HG02981 (cell line): ENCODE results near the gene POLRMT.
"Not testable (repeated sequence)": the region's sequence is repeated elsewhere in the genome, so short reads cannot be mapped to it uniquely, and the experiment has no call there.

Source experiments
- ATAC-seq: cut with Tn5 transposase; IDR thresholded peaks from one replicate; pipeline ENCODE4 v1.9.1; 2021; ENCODE audit warnings: mild to moderate bottlenecking, moderate library complexity; ENCODE audit not compliant: unreplicated experiment

The POLRMT gene

DNA sequence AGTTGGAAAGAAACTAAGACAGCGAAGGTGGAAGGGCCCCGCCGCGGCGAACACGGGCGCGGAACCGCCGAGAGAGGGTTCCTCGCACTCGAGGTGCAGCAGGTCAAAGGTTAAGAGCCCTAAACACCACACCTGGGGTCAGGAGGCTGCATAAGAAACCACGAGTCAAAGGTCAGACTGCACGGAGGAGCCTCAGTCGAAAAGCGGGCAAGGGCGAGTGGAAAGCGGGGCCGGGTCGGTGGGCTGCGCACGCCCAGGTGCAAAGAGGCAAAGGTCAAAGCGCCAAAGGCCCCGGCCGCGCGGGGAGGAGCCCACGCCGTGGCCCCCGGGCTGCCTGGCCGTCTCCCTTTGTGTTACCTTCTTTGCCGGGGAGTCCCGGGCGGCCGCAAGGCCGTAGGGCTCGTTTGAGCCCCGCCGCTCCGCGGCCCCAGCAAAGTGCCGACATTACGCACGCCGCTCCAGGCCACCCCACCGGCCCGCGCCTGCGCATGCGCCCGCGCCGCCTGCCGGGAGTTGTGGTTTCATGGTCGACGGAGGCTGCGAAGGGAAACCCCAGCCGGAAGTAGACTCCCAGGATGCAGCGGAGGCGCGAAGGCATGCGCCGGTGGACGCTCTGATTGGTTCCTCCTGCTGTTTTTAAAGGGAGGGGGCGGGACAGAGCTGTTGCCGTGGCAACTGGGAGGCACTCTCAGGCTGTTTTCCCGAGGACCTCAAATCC, at the start of gene POLRMT:
Gene POLRMT, minus strand, starts transcription at position 470 of the 718 bp plus-strand sequence. Its CDS starts 25 bp downstream, at position 445.
- ATAC-seq: peak; percentile 86

DNA sequence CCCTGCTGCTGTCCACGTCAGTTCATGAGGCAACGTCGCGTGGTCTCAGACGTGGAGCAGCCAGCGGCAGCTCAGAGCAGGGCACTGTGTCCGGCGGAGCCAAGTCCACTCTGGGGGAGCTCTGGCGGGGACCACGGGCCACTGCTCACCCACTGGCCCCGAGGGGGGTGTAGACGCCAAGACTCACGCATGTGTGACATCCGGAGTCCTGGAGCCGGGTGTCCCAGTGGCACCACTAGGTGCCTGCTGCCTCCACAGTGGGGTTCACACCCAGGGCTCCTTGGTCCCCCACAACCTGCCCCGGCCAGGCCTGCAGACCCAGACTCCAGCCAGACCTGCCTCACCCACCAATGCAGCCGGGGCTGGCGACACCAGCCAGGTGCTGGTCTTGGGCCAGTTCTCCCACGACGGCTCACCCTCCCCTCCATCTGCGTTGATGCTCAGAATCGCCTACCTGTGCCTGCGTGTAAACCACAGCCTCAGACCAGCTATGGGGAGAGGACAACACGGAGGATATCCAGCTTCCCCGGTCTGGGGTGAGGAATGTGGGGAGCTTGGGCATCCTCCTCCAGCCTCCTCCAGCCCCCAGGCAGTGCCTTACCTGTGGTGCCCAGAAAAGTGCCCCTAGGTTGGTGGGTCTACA, 49.5 kb upstream of the POLRMT start:
- no peak for ATAC-seq

DNA sequence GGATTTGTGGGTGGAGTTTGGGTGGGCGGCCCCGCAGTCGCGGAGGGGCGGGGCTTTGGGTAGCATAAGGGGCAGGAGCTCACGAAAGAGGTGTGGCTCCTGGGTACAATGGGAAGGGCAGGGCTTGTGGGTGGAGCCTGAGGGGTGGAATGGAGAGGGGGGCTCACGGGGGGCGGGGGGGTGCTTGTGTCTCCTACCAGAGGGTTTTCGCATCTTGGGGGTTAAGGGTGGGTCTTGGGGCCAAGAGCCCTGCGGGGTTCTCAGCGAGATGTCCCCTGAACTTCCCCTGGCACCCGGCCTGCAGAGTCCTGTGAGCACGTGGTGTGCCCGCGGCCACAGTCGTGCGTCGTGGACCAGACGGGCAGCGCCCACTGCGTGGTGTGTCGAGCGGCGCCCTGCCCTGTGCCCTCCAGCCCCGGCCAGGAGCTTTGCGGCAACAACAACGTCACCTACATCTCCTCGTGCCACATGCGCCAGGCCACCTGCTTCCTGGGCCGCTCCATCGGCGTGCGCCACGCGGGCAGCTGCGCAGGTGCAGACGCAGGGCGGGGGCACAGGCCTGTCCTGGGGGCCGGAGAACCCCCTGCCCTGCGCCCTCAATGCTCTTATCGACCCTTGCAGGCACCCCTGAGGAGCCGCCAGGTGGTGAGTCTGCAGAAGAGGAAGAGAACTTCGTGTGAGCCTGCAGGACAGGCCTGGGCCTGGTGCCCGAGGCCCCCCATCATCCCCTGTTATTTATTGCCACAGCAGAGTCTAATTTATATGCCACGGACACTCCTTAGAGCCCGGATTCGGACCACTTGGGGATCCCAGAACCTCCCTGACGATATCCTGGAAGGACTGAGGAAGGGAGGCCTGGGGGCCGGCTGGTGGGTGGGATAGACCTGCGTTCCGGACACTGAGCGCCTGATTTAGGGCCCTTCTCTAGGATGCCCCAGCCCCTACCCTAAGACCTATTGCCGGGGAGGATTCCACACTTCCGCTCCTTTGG, 48.0 kb upstream of the POLRMT start:
- no peak for ATAC-seq

DNA sequence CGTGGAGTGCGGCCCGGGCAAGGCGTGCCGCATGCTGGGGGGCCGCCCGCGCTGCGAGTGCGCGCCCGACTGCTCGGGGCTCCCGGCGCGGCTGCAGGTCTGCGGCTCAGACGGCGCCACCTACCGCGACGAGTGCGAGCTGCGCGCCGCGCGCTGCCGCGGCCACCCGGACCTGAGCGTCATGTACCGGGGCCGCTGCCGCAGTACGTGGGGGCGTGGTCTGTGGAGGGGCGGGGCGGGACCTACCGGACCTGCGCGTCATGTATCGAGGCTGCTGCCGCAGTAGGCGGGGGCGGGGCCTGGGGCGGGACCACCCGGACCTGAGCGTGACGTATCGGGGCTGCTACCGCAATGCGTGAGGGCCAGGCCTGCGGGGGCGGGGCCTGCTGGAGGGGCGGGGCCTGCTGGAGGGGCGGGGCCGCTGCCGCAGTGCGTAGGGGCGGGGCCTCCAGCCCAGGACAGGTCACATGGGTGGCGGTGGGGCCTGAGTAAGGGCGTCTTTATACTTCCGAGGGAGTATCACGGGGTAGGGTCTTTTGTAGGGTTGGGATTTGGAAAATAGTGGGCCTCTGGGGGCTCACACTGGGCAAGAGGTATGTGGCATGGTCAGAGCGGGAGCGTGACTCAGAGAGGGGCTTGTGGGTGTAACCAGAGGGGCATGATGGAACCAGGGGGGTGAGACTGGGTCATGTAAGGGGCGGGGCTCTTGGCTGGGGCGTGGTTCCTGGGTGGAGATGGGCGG, 47.1 kb upstream of the POLRMT start:
- peak; percentile 69 for ATAC-seq

DNA sequence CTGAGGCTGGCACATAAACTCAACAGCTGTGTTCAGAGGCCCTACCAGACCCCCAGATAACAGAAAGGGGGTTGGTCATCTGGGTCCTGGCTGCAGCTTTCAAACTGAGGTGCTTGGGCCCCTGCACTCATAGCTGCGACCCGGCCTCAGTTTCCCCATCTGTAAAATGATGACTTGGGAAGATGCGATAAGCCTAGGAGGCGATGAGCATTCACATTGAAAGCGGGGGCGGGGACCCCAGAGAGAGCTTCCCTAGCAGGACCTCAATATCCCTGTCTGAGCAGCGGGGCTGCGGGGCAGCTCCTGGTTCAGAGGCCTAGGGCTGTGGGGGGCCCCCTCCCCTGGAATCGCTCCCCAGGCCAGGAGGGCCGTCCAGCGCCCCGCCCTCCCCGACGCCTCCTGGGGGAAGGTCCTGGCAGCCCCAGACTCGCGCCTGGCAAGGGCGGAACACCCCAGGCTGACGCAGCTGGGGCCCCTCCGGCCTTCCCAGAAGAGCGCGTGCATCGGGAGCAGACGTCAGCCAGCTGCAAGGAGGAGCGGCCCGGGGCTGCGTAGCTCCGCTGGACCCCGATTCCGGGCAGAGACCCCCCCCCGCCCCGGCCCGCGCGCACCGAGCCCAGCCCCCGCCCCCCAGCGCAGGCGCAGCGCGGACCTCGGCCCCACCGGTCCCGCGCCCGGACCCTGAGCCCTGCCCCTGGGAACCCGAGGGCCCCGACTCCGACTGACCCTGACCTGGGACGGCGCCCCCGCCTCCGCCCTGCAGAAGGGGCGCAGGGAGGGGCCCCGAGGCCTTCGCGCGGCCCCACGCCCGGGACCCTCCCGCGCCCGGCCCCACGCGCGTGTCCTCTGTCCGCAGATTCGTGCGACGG, 46.3 kb upstream of the POLRMT start:
- peak; percentile 8 for ATAC-seq

DNA sequence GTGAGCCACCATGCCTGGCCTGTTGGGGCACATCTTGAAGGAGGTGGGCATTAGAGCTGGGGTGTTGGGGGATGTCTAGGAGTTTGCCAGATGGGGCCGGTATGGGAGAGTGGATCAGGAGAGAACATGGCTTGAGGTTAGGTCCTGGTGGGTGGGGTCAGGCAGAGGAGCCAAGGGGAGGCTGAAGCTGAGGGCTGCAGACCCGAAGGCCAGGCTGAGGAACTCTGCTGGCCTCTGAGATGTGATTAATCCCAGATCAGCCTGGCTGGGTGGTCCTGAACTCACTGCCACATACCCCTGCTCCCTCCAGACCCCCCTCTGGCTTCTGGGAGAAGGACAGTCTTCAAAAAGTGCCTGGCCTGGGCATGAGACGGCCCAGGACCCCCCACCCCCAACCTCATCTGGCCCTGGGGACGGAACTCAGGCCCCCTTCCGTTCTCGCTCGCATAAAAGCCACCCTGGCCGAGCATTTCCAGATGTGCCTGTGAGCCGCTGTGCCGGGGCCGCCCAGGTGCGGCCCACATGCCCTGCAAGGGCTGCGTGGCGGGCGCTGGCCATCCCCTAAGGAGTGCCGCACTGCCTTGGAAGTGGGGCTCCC, 45.6 kb upstream of the POLRMT start:
- ATAC-seq: no peak

DNA sequence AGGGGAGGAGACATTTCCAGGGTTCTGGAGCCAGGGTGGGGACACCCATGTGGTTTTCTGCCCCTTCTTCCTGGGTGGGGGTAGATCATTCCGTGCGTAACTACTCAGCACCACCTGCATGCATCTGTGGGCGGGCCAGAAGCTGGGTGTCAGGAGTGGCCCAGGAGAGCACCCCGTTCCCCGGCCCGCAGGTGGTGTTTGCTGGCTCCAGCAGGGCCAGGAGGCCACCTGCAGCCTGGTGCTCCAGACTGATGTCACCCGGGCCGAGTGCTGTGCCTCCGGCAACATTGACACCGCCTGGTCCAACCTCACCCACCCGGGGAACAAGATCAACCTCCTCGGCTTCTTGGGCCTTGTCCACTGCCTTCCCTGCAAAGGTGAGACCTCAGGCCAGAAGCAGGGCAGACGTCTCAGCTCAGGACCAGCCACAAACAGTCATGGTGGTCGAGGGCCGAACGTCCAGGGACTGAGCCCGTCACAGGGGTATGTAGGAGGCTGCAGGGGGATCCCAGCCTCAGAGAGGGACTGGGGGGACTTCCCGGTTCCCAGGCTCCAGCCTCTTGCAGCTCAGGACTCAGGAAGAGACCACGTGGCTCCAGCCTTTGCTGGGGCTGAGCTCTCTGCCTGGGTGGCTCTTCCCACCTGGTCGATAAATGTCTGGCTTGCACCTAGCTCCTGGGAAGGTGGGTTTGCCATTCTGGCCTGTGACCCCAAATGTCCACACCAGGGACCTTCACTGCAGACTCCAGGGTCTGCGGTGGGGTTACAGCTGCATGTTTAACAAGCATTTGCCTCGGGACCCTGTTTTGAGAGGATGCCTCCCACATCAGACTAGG, 44.5 kb upstream of the POLRMT start:
- ATAC-seq: no peak

DNA sequence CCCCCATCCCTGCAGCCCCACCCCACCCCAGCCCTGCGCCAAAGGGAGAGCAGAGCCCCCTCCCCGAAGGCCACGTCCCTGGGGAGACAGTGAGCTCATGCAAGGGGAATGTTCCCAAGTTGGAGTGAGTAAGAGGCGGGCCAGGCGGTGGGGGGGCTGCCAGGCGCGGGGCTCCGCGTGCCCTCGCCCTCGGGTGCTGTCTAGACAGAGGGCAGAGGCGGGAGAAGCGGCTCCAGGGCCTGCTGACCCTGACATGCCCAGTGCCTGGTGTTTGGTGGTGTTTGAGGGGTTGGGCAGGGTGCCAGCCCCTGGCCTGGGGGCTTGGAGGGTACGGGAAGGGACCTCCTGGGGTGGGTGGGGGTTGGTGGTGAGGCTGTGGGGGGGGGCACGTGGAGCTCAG, 43.9 kb upstream of the POLRMT start:
- no peak for ATAC-seq

DNA sequence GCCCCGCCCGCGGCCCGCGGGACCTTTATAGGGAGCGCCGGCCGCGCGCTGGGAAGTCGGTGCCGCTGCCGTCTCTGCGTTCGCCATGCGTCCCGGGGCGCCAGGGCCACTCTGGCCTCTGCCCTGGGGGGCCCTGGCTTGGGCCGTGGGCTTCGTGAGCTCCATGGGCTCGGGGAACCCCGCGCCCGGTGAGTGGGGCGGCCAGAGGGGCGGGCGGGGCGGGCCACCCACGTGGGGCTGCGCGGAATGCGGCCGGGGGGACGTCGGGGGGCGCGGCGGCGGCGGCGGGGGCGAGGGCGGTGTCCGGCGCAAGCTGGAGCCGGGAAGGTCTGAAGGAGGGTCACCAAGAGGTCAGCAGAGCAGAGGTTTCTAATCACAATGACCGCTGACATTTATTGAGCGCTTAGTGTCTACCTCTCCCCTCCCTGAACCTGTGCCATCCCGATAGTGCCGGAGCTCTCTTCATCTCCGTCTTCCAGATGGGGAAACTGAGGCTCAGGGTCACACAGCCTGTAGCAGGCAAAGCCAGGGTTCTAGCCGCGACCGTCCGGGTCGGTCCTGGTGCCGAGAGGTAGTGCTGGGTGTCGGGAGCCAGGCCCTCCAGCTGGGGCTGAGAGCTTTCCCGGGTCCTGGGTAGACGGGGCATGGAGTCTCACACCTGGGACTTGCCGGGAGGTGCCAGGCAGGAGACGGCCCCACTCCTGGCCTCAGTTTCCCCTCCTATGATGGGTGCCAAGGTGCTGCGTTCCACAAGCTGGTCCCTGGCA, 43.2 kb upstream of the POLRMT start, which contains the start of gene FSTL3:
Gene FSTL3, plus strand, starts transcription at position 54 of the 767 bp plus-strand sequence. Its CDS starts 32 bp downstream, at position 86.
- no peak for ATAC-seq

DNA sequence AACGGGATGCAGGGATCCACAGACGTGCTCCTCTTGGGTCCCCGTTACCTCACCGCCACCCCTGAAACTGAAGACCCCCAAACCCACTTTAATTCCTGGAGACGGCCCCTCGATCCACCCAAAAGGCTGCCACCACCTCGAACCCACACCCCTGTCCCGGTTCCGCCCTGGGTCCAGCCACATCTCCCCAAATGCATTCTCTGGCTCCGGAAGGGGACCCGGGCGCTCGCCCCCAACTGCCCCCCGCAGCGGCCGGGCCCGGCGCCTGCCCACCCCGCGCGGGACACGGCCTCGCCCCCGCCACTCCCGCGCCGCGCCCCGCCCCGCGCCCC, 42.6 kb upstream of the POLRMT start:
- no peak for ATAC-seq

DNA sequence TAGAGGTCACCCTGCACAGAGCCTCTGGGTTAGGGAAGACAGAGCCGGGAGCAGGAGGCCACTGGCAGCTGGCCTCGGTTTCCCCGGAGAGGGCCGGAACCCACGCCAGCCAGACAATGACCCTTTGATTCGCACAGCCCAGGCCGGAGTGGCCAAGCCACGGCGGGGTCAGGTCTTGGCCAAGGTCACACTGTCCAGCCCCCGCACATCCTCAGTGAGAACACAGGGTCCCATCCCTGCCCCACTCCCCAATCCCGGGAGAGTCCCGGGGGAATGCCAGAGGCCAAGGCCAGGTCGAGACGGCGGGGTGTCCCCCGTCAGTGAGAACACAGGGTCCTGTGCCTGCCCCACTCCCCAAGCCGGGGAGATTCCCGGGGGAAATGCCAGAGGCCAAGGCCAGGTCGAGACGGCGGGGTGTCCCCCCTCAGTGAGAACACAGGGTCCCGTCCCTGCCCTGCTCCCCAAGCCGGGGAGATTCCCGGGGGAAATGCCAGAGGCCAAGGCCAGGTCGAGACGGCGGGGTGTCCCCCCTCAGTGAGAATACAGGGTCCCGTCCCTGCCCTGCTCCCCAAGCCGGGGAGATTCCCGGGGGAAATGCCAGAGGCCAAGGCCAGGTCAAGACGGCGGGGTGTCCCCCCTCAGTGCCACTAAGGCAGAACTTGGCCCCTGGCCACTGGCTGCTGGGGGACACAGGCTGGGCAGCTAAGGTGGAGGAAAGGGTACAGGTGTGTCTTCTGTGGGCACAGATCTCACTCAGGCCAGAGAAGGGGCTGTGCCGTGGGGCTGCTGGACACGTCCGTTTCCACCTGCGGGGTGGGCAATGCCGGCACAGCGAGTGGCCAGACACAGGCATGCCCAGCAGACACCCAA, 41.2 kb upstream of the POLRMT start:
- ATAC-seq: no peak

DNA sequence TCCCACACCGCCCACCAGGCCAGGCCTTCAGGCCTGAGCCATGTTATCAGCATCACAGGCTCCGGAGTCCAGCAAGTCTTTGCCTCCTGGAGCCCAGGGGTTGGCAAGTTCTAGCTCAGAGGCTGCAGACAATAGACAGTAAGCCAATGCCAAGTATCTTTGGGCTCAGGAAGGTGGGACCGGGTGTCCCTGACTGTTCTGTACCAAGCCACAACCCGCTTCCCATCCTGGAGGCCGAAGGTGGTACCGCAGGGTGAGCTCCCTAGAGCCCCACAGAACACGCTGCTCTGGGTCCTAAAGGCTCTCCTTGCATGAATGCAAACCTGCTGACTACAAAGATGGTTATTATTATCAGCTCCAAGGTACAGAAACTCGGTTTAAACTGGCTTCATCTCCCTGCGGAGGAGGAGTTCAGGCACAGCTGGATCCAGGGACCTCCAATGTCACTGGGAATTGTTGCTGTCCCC, 37.3 kb upstream of the POLRMT start:
- no peak for ATAC-seq

DNA sequence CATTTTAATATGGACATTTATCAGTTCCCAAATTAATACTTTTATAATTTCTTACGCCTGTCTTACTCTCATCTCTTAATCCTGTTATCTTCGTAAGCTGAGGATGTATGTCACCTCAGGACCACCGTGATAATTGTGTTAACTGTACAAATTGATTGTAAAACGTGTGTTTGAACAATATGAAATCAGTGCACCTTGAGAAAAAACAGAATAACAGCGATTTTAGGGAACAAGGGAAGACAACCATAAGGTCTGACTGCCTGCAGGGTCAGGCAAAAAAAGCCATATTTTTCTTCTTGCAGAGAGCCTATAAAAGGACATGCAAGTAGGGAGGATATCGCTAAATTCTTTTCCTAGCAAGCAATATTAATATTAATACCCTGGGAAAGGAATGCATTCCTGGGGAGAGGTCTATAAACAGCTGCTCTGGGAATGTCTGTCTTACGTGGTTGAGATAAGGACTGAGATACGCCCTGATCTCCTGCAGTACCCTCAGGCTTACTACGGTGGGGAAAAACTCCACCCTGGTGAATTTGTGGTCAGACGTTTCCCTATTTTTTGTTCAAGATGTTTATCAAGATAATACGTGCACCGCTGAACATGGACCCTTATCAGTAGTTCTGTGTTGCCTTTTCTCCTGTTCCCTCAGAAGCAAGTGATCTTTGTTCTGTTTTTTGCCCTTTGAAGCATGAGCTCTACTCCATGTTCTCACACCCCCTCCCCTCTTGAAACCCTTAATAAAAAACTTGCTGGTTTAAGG, 35.5 kb upstream of the POLRMT start:
- not testable (repeated sequence) for ATAC-seq

DNA sequence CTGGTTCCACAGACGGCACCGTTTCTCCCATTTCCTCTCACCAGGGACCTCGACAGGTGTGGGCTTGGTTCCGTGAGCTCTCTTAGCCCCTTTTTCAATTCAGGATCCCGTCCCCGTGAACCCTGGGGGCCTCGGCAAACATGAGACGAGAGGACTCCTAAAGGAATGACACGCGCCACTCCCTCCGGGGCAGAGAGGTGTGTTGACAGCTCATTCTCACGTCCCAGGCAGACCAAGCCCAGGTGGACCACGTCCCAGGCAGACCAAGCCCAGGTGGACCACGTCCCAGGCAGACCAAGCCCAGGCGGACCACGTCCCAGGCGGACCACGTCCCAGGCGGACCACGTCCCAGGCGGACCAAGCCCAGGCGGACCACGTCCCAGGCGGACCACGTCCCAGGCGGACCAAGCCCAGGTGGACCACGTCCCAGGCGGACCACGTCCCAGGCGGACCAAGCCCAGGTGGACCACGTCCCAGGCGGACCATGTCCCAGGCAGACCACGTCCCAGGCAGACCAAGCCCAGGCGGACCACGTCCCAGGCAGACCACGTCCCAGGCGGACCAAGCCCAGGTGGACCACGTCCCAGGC, 33.7 kb upstream of the POLRMT start:
- ATAC-seq: not testable (repeated sequence)

DNA sequence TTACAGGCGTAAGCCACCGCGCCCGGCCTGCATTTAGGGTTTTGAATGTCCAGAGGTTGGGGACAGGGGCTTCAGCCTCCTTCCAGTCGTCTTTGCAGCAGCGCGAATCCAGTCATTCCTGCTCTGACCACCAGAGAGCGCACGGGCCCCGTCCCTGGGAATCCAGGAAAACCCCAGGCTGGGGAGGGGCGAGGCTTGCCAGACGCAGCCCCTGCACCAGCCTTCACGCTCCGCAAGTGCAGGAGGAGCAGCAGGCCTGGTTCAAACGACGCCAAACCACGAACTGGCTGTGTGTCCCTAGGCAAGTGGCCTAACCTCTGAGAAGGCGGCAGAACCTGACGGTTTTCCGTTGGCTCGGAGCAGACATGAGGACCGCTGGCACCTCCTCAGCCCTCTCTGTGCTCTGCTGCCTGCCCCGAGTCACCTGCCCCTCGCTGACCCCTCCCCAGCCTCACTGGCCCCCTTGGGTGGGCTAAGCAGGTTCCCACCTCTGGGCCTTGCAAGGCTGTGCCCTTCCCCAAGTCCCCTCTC, 31.6 kb upstream of the POLRMT start:
- ATAC-seq: no peak
